22Rv1 (cell line): Measurements from ENCODE around the gene CSF3R.

Experiments used
- CTCF ChIP-seq: fragments of 450-650 bp; IDR thresholded peaks from 2 replicates; pipeline ENCODE4 v1.5.1; 2017; ENCODE audit warnings: mild to moderate bottlenecking
- ZFX ChIP-seq: fragments of 450-650 bp; IDR thresholded peaks from 2 replicates; pipeline ENCODE4 v1.6.1; 2017; ENCODE audit warnings: antibody characterized with exemption, borderline replicate concordance

GRCh38 chr1:36440646-36441045, 42.1 kb downstream of the CSF3R start:
- TF ChIP-seq CTCF = no peak
- no peak for TF ChIP-seq ZFX
